Keratinocyte (primary cell): ENCODE measurements around the gene CCNL2. TPM values are rescaled to one million over a fixed set of nuclear protein-coding genes. Genes with fewer than 3 reads are reported as not detected.

Experiments
- DNase-seq: peaks from one replicate; pipeline ENCODE4 v3.0.0-alpha.2; 2011; ENCODE audit warnings: low read depth, missing footprints, low spot score
- FAIRE-seq: peaks from 2 replicates; lab custom pipeline; 2011; peaks lifted over from hg19 to GRCh38; lab: Jason Lieb, UNC
- H2AFZ ChIP-seq: 2 replicates; pipeline ENCODE4 v1.6.0; 2012; ENCODE audit warnings: low read length, control low read depth, inconsistent platforms; ENCODE audit not compliant: control insufficient read depth
- H3K27ac ChIP-seq: 2 replicates; pipeline ENCODE4 v1.5.1; 2011; ENCODE audit warnings: low read length; ENCODE audit not compliant: control insufficient read depth, insufficient read depth
- H3K27me3 ChIP-seq: 3 replicates; pipeline ENCODE4 v1.6.0; 2011; ENCODE audit warnings: low read length; ENCODE audit not compliant: control insufficient read depth, insufficient read depth; ENCODE audit errors: extremely low read depth
- H3K36me3 ChIP-seq, 2 experiments: 2 replicates in 1 of 2; 3 replicates in 1 of 2; pipeline ENCODE4 v1.5.1; 2011; ENCODE audit warnings: low read length in 2 of 2, mild to moderate bottlenecking in 1 of 2; ENCODE audit not compliant: control insufficient read depth in 2 of 2, insufficient read depth in 2 of 2; ENCODE audit errors: extremely low read depth in 1 of 2
- H3K4me1 ChIP-seq: 3 replicates; pipeline ENCODE4 v1.5.1; 2011; ENCODE audit warnings: low read length; ENCODE audit not compliant: control insufficient read depth, insufficient read depth; ENCODE audit errors: extremely low read depth
- H3K4me2 ChIP-seq: 3 replicates; pipeline ENCODE4 v1.6.0; 2011; ENCODE audit warnings: low read depth, low read length; ENCODE audit not compliant: control insufficient read depth, insufficient read depth; ENCODE audit errors: extremely low read depth
- H3K4me3 ChIP-seq, 3 experiments: fragments of 200-600 bp in 1 of 3; sonication (generic) in 1 of 3; 2 replicates in 2 of 3; 3 replicates in 1 of 3; pipeline ENCODE4 v1.5.1; 2011 to 2016; ENCODE audit warnings: low read length in 3 of 3, mild to moderate bottlenecking in 3 of 3, control low read depth in 2 of 3, inconsistent platforms in 1 of 3, low read depth in 1 of 3, mixed read lengths in 1 of 3, mixed run types in 1 of 3, moderate library complexity in 1 of 3; ENCODE audit not compliant: control insufficient read depth in 2 of 3, insufficient read depth in 2 of 3; ENCODE audit errors: extremely low read depth in 1 of 3
- H3K79me2 ChIP-seq: 2 replicates; pipeline ENCODE4 v1.6.0; 2012; ENCODE audit warnings: low read length; ENCODE audit not compliant: control insufficient read depth, insufficient read depth
- H3K9ac ChIP-seq: 3 replicates; pipeline ENCODE4 v1.6.0; 2011; ENCODE audit warnings: low read length; ENCODE audit not compliant: control insufficient read depth, insufficient read depth; ENCODE audit errors: extremely low read depth
- H3K9me1 ChIP-seq: 3 replicates; pipeline ENCODE4 v1.6.0; 2011; ENCODE audit warnings: low read length; ENCODE audit not compliant: control insufficient read depth, insufficient read depth; ENCODE audit errors: extremely low read depth
- H3K9me3 ChIP-seq: 2 replicates; pipeline ENCODE4 v1.5.1; 2012; ENCODE audit warnings: low read depth, low read length; ENCODE audit not compliant: control insufficient read depth
- H4K20me1 ChIP-seq: 3 replicates; pipeline ENCODE4 v1.6.0; 2011; ENCODE audit warnings: low read length; ENCODE audit not compliant: control insufficient read depth, insufficient read depth; ENCODE audit errors: extremely low read depth
- EZH2 ChIP-seq: IDR thresholded peaks from one replicate; pipeline ENCODE4 v1.6.1; 2012; ENCODE audit warnings: inconsistent platforms, mild to moderate bottlenecking, low read length, moderate library complexity
- dilution Hi-C: fragments of 300-500 bp; cut with MboI; formaldehyde crosslinking; loops from one replicate; pipeline ENCODE4 v1.7.0; 2020; ENCODE audit warnings: low sequenced_read_pairs; ENCODE audit not compliant: extremely low pct_ligation_motif_present
- polyA plus RNA-seq, 5 experiments: library from polyadenylated mRNA; depleted of rRNA in 3 of 5; stranded (reverse) in 3 of 5; stranded (forward) in 1 of 5; unstranded in 1 of 5; fragments of >200 nt; gene quantifications; 1 replicate in 1 of 5; 2 replicates in 3 of 5; 3 replicates in 1 of 5; pipeline versions ENCODE4 v1.2.1 to v1.2.3, GENCODE V29; 2011 to 2012; ENCODE audit warnings: missing spikeins in 2 of 5, low read depth in 1 of 5, low replicate concordance in 1 of 5
- TF ChIP-seq, protein P1 (sequence below), 3 experiments: IDR thresholded peaks in 1 of 3; conservative IDR thresholded peaks in 1 of 3; optimal IDR thresholded peaks in 1 of 3; 2 replicates in 2 of 3; 3 replicates in 1 of 3; pipeline versions ENCODE3 to v1.5.1; 2011; ENCODE audit warnings: low read length in 3 of 3, mild to moderate bottlenecking in 3 of 3, moderate library complexity in 2 of 3, control low read depth in 1 of 3, inconsistent platforms in 1 of 3; ENCODE audit not compliant: insufficient read depth in 2 of 3; ENCODE audit errors: extremely low read depth in 1 of 3

Gene CCNL2
- polyA plus RNA-seq, 1 donor (not counting 4 experiments of a cell fraction or from before 2014, with no cell fraction given) = 140 TPM

DNA sequence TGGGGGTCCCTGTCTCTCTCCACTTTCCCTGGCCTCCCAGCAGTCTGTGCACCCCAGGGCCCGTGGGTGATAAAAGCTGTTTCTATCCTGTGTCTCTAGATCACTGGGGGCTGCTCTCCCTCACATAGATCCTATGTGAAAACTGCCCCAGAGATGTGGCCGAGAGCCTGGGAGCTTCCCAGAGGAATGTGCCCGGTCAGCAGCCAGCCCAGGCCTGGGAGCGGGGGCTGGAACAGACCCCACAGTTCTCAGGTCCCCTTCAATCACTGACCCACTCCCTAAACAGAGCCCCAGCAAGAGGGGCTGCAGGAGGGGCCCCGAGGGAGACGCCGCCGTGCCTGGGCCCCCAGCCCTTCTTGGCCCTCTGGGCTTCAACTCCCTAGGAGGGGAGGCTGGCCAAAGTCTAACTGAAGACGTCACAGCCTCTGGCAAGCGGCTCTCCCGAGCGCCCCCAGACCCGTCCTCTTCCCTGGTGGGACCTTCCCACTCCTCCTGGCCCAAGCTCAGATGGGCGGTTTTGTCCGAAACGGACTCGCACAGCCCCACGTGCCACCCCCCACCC is 41.2 kb downstream of the CCNL2 start:
- Histone ChIP-seq H3K4me2 (no peak overlapping the region), H4K20me1 (no peaks in the 10 kb centered on the region), H3K4me1 (peaks cover 19% of the 10 kb centered on the region), H3K36me3 (no peaks in the 10 kb centered on the region), H3K79me2 (no peaks in the 10 kb centered on the region), H3K9ac (no peak overlapping the region), H3K27ac (no peak overlapping the region), H2AFZ (no peak overlapping the region), H3K9me1 (no peaks in the 10 kb centered on the region), H3K4me3 (no peak overlapping the region), H3K9me3 (no peaks in the 10 kb centered on the region), H3K27me3 (peaks cover 8% of the 10 kb centered on the region)
- dilution Hi-C loops = no loop called here
- TF ChIP-seq, protein P1, sequence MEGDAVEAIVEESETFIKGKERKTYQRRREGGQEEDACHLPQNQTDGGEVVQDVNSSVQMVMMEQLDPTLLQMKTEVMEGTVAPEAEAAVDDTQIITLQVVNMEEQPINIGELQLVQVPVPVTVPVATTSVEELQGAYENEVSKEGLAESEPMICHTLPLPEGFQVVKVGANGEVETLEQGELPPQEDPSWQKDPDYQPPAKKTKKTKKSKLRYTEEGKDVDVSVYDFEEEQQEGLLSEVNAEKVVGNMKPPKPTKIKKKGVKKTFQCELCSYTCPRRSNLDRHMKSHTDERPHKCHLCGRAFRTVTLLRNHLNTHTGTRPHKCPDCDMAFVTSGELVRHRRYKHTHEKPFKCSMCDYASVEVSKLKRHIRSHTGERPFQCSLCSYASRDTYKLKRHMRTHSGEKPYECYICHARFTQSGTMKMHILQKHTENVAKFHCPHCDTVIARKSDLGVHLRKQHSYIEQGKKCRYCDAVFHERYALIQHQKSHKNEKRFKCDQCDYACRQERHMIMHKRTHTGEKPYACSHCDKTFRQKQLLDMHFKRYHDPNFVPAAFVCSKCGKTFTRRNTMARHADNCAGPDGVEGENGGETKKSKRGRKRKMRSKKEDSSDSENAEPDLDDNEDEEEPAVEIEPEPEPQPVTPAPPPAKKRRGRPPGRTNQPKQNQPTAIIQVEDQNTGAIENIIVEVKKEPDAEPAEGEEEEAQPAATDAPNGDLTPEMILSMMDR (optimal IDR thresholded peaks at IDR 0.05 in 1 of 3, IDR thresholded peaks at IDR 0.05 in 1 of 3, conservative IDR thresholded peaks at IDR 0.05 in 1 of 3; ENCODE audit: extremely low read depth in 1 of 3, insufficient read depth in 2 of 3, low read length in 3 of 3) = no peak
- no peak for TF ChIP-seq EZH2
- DNase-seq (no peak), FAIRE-seq (no peak)

DNA sequence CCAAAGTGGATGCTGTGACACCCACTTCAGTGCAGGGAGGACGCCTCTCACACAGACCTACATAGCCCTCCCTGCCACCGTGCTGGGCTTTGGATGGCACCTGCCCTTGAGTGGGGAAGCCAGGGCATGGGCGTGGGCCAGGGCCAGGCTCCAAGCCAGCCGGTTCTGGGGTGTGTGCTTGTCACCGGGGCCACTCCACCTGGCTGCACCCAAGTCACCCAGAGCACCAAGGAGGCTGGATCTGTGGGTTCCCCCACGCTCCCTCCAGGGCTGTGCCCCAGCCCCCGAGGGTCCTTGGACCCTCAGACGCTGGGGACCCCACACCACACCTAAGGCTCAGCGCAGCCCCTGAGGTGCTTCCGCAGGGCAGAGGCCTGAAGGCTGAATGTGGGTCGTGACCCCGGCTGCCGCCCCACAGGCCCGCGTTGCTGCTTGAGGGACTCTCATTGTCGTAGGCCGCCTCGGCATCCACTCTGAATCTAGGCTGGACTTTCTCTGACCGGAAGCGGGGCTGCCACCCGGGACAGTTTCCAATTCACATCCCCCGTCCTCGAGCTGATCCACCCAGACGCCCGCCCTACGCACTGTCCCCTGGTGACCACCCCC is 42.2 kb downstream of the CCNL2 start:
- Histone ChIP-seq H3K9me1 (no peaks in the 10 kb centered on the region), H3K4me2 (no peak overlapping the region), H3K36me3 (no peaks in the 10 kb centered on the region), H3K79me2 (no peaks in the 10 kb centered on the region), H3K4me1 (peaks cover 21% of the 10 kb centered on the region), H3K27me3 (peaks cover 8% of the 10 kb centered on the region), H3K9me3 (no peaks in the 10 kb centered on the region), H3K9ac (no peak overlapping the region), H2AFZ (no peak overlapping the region), H3K27ac (no peak overlapping the region), H3K4me3 (no peak overlapping the region), H4K20me1 (no peaks in the 10 kb centered on the region)
- DNase-seq = no peak
- no peak for TF ChIP-seq EZH2
- TF ChIP-seq, protein P1 (optimal IDR thresholded peaks at IDR 0.05 in 1 of 3, IDR thresholded peaks at IDR 0.05 in 1 of 3, conservative IDR thresholded peaks at IDR 0.05 in 1 of 3; ENCODE audit: extremely low read depth in 1 of 3, insufficient read depth in 2 of 3, low read length in 3 of 3) = no peak
- dilution Hi-C loops = no loop called here
- FAIRE-seq = no peak
